RWPE1 (cell line): ENCODE results near the gene TSPAN9.

ENCODE experiments used
- CTCF ChIA-PET: fragments of 350-600 bp; sonication (Branson Sonifier 250); formaldehyde crosslinking; extraction: SDS; loops from one replicate; lab custom pipeline; 2021; lab: Yijun Ruan, JAX
- POLR2A ChIA-PET: fragments of 400-600 bp; formaldehyde crosslinking; extraction: SDS; loops from one replicate; lab custom pipeline; 2020; ENCODE audit warnings: antibody characterized with exemption; ENCODE audit not compliant: low non-redundant PET; lab: Yijun Ruan, JAX
- DNase-seq: peaks from one replicate; pipeline ENCODE4 v3.0.0; 2012; ENCODE audit warnings: low spot score
- H3K27ac ChIP-seq: fragments of 450-650 bp; 2 replicates; pipeline ENCODE4 v1.5.1; 2017
- TF ChIP-seq, protein P1 (sequence below): fragments of 450-650 bp; conservative IDR thresholded peaks from 2 replicates; pipeline ENCODE4 v1.5.1; 2017; ENCODE audit warnings: low read depth, mild to moderate bottlenecking

The TSPAN9 gene

DNA sequence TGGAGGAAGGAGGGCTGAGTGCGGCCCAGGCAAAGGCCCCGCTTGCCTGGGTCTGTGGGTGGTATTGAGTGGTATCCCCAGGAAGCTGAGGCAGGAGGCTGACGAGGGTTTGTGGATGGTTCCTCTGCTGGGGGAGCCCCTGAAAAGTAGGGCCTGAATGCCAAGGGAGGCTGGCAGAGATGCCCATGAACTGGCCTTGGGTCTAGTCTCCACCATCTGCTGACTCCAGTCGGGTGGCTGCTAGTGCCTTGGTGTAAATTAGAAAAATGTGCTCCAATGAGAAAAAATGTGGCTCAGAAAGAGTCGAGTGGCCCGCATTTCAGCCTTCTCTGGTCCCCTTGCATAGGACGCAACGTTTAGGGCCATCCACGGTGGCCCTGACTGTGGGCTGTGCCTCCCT, 232.6 kb downstream of the TSPAN9 start:
- ChIA-PET CTCF (interaction anchor here (0.6 to 2.7 kb wide), 3 partner anchors 10 to 748 kb away, joined by 3 to 23 read pairs (median 3); no protein-coding TSS in a partner anchor), POLR2A (no interaction called here)
- no peak for DNase-seq
- no peak overlapping the region for H3K27ac ChIP-seq
- TF ChIP-seq, protein P1, sequence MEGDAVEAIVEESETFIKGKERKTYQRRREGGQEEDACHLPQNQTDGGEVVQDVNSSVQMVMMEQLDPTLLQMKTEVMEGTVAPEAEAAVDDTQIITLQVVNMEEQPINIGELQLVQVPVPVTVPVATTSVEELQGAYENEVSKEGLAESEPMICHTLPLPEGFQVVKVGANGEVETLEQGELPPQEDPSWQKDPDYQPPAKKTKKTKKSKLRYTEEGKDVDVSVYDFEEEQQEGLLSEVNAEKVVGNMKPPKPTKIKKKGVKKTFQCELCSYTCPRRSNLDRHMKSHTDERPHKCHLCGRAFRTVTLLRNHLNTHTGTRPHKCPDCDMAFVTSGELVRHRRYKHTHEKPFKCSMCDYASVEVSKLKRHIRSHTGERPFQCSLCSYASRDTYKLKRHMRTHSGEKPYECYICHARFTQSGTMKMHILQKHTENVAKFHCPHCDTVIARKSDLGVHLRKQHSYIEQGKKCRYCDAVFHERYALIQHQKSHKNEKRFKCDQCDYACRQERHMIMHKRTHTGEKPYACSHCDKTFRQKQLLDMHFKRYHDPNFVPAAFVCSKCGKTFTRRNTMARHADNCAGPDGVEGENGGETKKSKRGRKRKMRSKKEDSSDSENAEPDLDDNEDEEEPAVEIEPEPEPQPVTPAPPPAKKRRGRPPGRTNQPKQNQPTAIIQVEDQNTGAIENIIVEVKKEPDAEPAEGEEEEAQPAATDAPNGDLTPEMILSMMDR, result no peak

DNA sequence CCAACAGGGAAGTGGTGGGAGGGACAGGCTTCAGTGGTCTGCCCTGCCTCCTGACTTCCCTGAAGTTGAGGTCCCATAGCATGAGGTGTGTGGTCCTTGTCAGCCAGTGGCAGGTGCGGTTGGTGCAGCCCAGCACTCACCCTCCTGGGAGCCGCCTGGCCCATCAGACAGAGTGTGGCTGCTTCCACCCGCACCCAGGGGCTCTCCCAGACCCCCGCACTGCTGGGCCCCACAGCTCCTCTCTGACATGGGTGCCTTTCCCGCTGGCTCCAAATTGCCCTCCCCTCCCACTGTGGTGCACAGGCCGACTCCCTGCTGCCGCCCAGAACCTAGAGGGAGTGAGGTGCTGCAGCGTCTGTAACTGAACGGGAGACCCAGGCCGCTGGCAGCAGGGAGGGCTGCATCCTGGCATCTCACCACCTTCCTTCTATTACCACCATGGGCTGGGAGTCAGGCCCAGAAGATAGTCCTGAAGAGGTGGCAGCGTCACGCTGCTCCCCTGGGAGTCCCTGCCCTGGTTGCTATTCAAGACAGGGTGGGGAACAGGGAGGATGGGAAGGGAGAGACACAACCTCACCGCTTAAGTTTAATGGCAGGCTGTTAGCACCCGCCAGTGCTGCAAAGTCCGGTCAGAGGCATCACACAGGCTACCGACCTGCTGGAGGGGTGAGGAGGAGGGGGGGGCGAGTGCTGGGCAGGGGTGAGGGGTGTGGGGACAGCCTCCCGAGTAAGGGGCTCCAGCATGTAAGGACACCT, 233.3 kb downstream of the TSPAN9 start:
- ChIA-PET POLR2A (no interaction called here), CTCF (interaction anchor here (1.2 to 2.7 kb wide), 2 partner anchors 11 to 142 kb away, joined by 3 to 23 read pairs; no protein-coding TSS in a partner anchor)
- DNase-seq, result no peak
- TF ChIP-seq, protein P1, result no peak
- H3K27ac ChIP-seq, result peak overlapping the region; percentile 66

DNA sequence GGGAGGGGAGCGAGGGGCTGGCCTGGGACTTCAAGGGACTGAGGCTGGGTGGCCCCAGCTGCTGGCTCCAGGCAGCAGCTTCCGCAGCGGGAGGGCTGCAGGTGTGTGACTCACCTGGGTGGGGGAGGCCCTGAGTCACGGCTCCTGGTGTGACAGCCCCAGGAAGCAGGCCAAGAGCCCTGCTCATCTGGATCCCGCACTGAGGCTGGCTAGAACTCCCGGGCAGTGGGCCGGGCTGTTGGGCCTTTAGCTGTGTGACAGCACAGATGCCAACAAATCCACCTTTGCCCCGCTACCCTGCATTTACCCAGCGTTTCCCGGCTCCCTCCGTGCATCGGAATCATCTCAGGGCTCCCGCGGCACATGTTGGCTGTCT, 233.8 kb downstream of the TSPAN9 start:
- ChIA-PET POLR2A (no interaction called here), CTCF (interaction anchor here (1.2 to 2.7 kb wide), 2 partner anchors 11 to 141 kb away, joined by 3 to 23 read pairs; no protein-coding TSS in a partner anchor)
- H3K27ac ChIP-seq, result peak overlapping the region; percentile 66
- TF ChIP-seq, protein P1, result no peak
- peak; percentile 88 for DNase-seq

DNA sequence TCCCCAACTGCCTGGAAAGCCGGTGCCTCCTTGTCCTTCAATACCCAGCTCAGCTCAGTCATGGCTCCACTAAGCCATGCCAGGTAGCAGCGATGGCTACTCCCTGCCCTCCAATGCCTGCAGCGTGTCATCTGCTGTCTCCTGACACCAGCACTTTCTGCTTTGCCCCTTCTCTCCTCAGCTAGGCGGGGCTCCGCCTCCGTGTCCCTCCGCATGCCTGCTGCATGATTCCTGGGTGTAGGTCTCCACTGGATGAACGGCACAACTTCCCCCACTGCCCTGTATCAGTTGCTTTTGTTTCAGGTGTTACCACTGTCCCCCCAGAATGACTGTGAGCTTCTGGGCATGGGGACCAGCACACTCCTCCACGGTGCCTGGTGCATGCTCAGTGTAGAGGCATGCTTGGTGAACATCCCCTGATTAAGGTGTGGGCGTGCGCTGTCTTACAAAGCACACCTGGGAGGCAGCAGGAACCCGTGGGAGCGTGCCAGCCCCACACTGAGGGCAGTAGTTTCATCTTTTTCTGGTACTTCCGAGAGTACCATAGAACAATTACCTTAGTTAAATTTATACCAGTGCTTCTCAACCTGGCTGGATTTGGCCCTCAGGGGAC, 234.4 kb downstream of the TSPAN9 start:
- H3K27ac ChIP-seq, result peak overlapping the region; percentile 66
- POLR2A ChIA-PET, result no interaction called here
- TF ChIP-seq, protein P1, result no peak
- no peak for DNase-seq
- CTCF ChIA-PET, result interaction anchor here (2.7 kb wide), 1 partner anchor 12 kb away, joined by 23 read pairs; no protein-coding TSS in a partner anchor

GRCh38 chr12:3313066-3313465, 235.9 kb downstream of the TSPAN9 start:
- TF ChIP-seq, protein P1, result no peak
- H3K27ac ChIP-seq, result no peak overlapping the region
- ChIA-PET CTCF (interaction anchor here (1.2 to 4.7 kb wide), 2 partner anchors 13 to 53 kb away, joined by 3 to 24 read pairs; no protein-coding TSS in a partner anchor), POLR2A (no interaction called here)
- DNase-seq, result peak; percentile 53

DNA sequence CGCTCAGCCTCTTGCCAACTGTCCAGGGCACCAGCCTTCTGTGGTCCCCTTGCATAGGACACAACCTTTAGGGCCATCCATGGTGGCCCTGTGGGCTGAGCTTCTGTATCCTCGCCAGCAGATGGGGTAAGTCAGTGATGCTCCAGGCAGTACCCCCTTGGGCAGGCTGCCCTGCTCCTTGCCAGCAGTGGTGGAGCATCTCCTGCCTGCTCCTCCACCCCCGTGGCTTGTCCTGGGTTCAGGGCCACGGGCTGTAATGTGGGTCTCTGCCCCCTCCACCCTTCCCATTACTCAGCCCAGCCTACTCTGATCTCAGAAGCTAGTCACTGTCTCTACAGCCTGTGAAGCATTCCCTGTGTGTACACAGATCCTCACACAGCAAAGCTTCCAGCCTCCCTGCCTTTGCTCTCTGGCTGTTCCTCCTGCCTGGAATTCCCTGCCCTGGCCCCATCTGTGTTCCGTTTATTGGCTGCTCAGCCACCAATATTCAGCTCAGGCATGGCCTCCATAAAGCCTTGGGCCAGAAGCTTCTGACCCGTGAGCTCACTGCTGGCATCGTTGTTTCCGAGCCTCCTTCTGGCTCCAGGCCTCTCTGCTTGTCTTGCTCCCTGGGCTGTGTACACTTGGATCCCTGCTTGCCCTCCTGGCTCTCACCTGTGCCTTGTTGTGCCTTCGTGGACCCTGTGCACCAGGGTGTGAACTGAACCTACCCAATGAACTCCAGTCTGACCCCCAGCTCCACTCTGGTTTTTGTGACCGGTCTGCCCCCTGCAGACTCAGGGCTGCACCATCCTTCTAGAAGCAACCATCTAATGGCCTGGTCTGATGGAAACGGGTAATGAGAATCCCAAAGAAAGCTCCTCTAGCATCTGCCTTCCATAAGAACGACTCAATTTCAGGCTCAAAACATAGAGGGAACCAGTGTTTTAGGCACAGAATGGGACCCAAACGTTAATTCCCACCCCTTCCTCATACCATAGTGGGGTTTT, 236.8 kb downstream of the TSPAN9 start:
- POLR2A ChIA-PET, result no interaction called here
- peak; percentile 17 for DNase-seq
- CTCF ChIA-PET, result interaction anchor here (1.2 to 4.7 kb wide), 3 partner anchors 14 to 209 kb away, joined by 3 to 24 read pairs (median 7); no protein-coding TSS in a partner anchor
- TF ChIP-seq, protein P1, result no peak
- H3K27ac ChIP-seq, result no peak overlapping the region
